ENCODE data around the gene LIN9.
"Not testable (repeated sequence)": the region's sequence is repeated elsewhere in the genome, so short reads cannot be mapped to it uniquely, and the experiment has no call there.

The LIN9 gene

GRCh38 chr1:226268421-226269124, 40.4 kb downstream of the LIN9 start:
- DNase-seq, result no peak

GRCh38 chr1:226261818-226262217, 47.1 kb downstream of the LIN9 start:
- no peak for DNase-seq

GRCh38 chr1:226255380-226255779, 53.6 kb downstream of the LIN9 start:
- no peak for DNase-seq

- DNase-seq, result no peak
Observed at GRCh38 chr1:226253933-226254332, 55.0 kb downstream of the LIN9 start.

- DNase-seq, result not testable (repeated sequence)
Observed at GRCh38 chr1:226252841-226253240, 56.1 kb downstream of the LIN9 start.

GRCh38 chr1:226250511-226250910, 58.5 kb downstream of the LIN9 start:
- no peak for DNase-seq

- DNase-seq, result no peak
Observed at GRCh38 chr1:226248796-226249195, 60.2 kb downstream of the LIN9 start.

GRCh38 chr1:226248091-226248490, 60.9 kb downstream of the LIN9 start:
- no peak for DNase-seq

- DNase-seq, result no peak
Observed at GRCh38 chr1:226239421-226239820, 69.5 kb downstream of the LIN9 start.

GRCh38 chr1:226236826-226237225, 72.1 kb downstream of the LIN9 start:
- DNase-seq, result no peak

- DNase-seq, result no peak
Observed at GRCh38 chr1:226233806-226234205, 75.2 kb downstream of the LIN9 start.

GRCh38 chr1:226233293-226233692, 75.7 kb downstream of the LIN9 start:
- DNase-seq, result no peak

- DNase-seq, result no peak
Observed at GRCh38 chr1:226226601-226227000, 82.4 kb downstream of the LIN9 start.

- DNase-seq, result peak; percentile 13
Observed at GRCh38 chr1:226223786-226224244, 85.1 kb downstream of the LIN9 start.

- peak; percentile 10 for DNase-seq
Observed at GRCh38 chr1:226223157-226223785, 85.7 kb downstream of the LIN9 start, which contains the start of gene MIXL1. Gene MIXL1, plus strand, starts transcription at chr1:226223664. Its CDS starts 18 bp downstream, at chr1:226223682.

- no peak for DNase-seq
Observed at GRCh38 chr1:226222686-226223085, 86.3 kb downstream of the LIN9 start.

GRCh38 chr1:226220473-226221189, 88.3 kb downstream of the LIN9 start:
- DNase-seq, result no peak

- DNase-seq, result no peak
Observed at GRCh38 chr1:226217273-226217672, 91.7 kb downstream of the LIN9 start.

- no peak for DNase-seq
Observed at GRCh38 chr1:226216056-226216455, 92.9 kb downstream of the LIN9 start.

GRCh38 chr1:226215239-226215638, 93.7 kb downstream of the LIN9 start:
- DNase-seq, result no peak

- no peak for DNase-seq
Observed at GRCh38 chr1:226212545-226212944, 96.4 kb downstream of the LIN9 start.

GRCh38 chr1:226211181-226211821, 97.7 kb downstream of the LIN9 start:
- no peak for DNase-seq

GRCh38 chr1:226210571-226211176, 98.3 kb downstream of the LIN9 start:
- no peak for DNase-seq

All from stimulated activated CD4-positive, alpha-beta T cell treated with anti-CD3 and anti-CD28 coated beads, Interleukin-4, amount 100 ng/mL, for 1 hour (primary cell).